Nephron progenitor cell (in vitro differentiated cells): ENCODE measurements around the gene UPP1.

Experiments
- DNase-seq: peaks from one replicate; pipeline ENCODE4 v3.0.0; 2021
- H3K27ac Mint-ChIP-seq: 2 replicates; pipeline ENCODE4 v1.8.0; 2021; ENCODE audit warnings: mild to moderate bottlenecking, moderate library complexity, mixed read lengths
- H3K27me3 Mint-ChIP-seq: 2 replicates; pipeline ENCODE4 v1.8.0; 2021; ENCODE audit warnings: mild to moderate bottlenecking, low read depth, mixed read lengths; ENCODE audit not compliant: poor library complexity
- H3K36me3 Mint-ChIP-seq: 2 replicates; pipeline ENCODE4 v1.8.0; 2021; ENCODE audit warnings: low read depth, mixed read lengths
- H3K4me1 Mint-ChIP-seq: 2 replicates; pipeline ENCODE4 v1.8.0; 2021; ENCODE audit warnings: mixed read lengths
- H3K4me3 Mint-ChIP-seq: 2 replicates; pipeline ENCODE4 v1.8.0; 2021; ENCODE audit warnings: mild to moderate bottlenecking, moderate library complexity, mixed read lengths
- H3K9me3 Mint-ChIP-seq: 2 replicates; pipeline ENCODE4 v1.8.0; 2021; ENCODE audit warnings: mild to moderate bottlenecking, moderate library complexity, mixed read lengths
- CTCF ChIP-seq: fragments of 200-600 bp; sonication (generic); IDR thresholded peaks from 2 replicates; pipeline ENCODE4 v1.5.0; 2021; ENCODE audit warnings: antibody characterized with exemption

The UPP1 gene

DNA sequence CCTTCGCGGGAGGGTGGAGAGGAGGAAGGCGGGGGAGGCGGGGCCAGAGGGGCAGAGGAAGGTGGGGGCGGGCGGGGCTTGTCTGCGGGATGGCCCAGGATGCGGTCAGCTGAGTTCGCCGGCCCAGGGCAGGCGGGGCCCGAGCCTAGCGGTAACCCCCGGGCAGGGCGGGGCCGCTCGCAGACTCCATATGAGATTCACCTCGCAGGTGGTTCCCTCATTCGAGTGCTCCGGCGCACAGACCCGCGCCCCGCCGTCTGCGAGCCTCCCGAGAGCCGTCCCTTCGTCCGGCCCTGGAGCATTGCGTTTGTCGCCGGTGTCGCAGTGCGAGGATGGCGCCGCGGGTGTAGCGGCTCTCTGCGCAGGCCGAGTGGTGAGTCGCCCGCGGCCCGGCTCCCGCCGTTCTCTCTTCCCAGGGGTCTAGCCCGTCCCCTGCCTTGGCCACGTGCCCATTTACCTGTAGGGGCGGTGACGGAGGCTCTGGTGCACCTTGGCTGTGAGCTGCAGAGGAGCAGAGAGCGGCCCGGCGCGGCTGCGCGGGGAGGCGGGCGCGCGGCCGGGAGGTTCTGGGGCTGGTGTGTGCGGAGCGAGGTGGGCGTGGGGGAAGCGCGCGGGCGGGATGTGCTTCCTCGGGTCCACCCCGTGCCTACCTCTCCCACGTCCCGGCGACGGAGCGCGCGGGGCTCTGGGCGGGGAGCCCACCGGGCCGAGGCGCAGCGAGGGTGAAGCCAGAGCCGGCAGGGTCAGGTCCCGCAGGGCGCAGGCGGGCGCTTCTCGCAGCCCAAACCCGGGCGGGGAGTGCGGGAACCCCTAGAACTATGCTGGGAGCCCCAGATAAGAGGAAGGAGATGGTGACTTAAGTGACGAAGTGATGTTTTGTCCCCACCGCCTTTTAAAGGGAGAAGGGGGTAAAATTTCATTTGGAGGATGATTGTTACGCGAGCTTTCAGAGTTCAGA is at the start of gene UPP1:
TSS of gene UPP1 (plus strand) at position 220 of the 958 bp plus-strand sequence. CDS start 5,519 bp downstream, outside the sequence.
- peak within 1 kb of the TSS; percentile 77 for H3K27ac Mint-ChIP-seq
- peak; percentile 89 for DNase-seq
- peaks cover 66% of the 10 kb centered on the region for H3K4me1 Mint-ChIP-seq
- H3K4me3 Mint-ChIP-seq: peak within 1 kb of the TSS; percentile 84
- H3K9me3 Mint-ChIP-seq: no peaks in the 10 kb centered on the region
- H3K36me3 Mint-ChIP-seq: peaks cover 14% of the 10 kb centered on the region
- TF ChIP-seq CTCF: no peak
- H3K27me3 Mint-ChIP-seq: no peaks in the 10 kb centered on the region

GRCh38 chr7:48040944-48041652 is 48.0 kb upstream of the UPP1 start:
- H3K4me1 Mint-ChIP-seq: peaks cover 17% of the 10 kb centered on the region
- H3K27me3 Mint-ChIP-seq: peaks cover 43% of the 10 kb centered on the region
- H3K27ac Mint-ChIP-seq: no peak overlapping the region
- no peak overlapping the region for H3K4me3 Mint-ChIP-seq
- TF ChIP-seq CTCF: no peak
- H3K36me3 Mint-ChIP-seq: no peaks in the 10 kb centered on the region
- DNase-seq: no peak
- no peaks in the 10 kb centered on the region for H3K9me3 Mint-ChIP-seq

DNA sequence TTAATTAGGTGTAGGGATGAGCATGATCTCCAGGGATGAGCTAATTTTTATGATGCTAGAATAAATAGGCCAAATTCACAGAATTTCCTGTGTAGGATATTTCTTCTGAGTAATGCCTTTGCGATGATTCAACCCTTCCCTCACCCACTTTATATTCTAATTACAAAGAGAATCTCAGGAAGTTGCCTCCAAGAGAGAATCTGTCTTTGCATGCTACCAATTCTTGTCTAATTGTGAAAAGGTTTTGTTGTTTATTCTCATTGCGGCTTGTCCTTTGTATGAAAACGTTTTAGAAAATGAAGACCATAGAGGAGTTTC is 47.5 kb upstream of the UPP1 start:
- H3K36me3 Mint-ChIP-seq: no peaks in the 10 kb centered on the region
- H3K4me3 Mint-ChIP-seq: no peak overlapping the region
- H3K9me3 Mint-ChIP-seq: no peaks in the 10 kb centered on the region
- no peak for TF ChIP-seq CTCF
- peaks cover 38% of the 10 kb centered on the region for H3K27me3 Mint-ChIP-seq
- DNase-seq: no peak
- peaks cover 18% of the 10 kb centered on the region for H3K4me1 Mint-ChIP-seq
- H3K27ac Mint-ChIP-seq: no peak overlapping the region

- no peak overlapping the region for H3K27ac Mint-ChIP-seq
- H3K4me3 Mint-ChIP-seq: no peak overlapping the region
- no peak for DNase-seq
- TF ChIP-seq CTCF: no peak
- H3K4me1 Mint-ChIP-seq: peaks cover 18% of the 10 kb centered on the region
- H3K9me3 Mint-ChIP-seq: no peaks in the 10 kb centered on the region
- no peaks in the 10 kb centered on the region for H3K36me3 Mint-ChIP-seq
- peaks cover 32% of the 10 kb centered on the region for H3K27me3 Mint-ChIP-seq
Measured at GRCh38 chr7:48042216-48042615, 46.8 kb upstream of the UPP1 start.

DNA sequence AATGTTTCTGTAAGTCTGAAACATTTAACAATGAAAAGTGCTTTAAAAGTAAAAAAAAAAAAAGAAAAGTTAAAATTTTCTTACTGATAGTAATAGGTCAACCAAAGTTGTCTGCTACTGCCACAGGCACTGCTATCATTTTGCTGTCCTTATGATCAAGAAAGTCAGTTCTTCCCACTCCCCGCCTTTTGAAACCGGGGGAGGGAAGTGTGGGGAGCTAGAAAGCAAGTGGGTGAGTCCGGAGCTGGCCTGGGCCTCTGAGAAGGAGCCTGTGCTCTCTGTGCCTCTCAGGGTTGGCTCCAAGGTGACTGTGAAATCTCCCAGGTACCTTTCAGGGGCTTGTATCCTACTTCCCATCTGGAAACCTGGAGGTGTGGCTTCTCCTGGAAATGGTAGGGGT is 46.4 kb upstream of the UPP1 start:
- no peak for TF ChIP-seq CTCF
- no peak for DNase-seq

More for the DNA sequence above, 46.4 kb upstream of the UPP1 start:
- peaks cover 27% of the 10 kb centered on the region for H3K27me3 Mint-ChIP-seq
- H3K36me3 Mint-ChIP-seq: no peaks in the 10 kb centered on the region
- H3K4me3 Mint-ChIP-seq: no peak overlapping the region
- peaks cover 18% of the 10 kb centered on the region for H3K4me1 Mint-ChIP-seq
- no peaks in the 10 kb centered on the region for H3K9me3 Mint-ChIP-seq
- no peak overlapping the region for H3K27ac Mint-ChIP-seq
